SK-N-SH (cell line): ENCODE measurements around the gene ATP8A2.

Experiments
- EP300 ChIP-seq, 2 experiments: IDR thresholded peaks; 2 replicates each; pipeline versions ENCODE4 v1.4.0 to v1.6.1; 2012; ENCODE audit warnings: borderline replicate concordance in 1 of 2, low read depth in 1 of 2, low read length in 1 of 2
- EZH2phosphoT487 ChIP-seq: fragments of 200-600 bp; sonication (generic); IDR thresholded peaks from 2 replicates; pipeline ENCODE4 v1.6.1; 2017; ENCODE audit warnings: low read depth, mixed run types, mild to moderate bottlenecking, antibody characterized with exemption, moderate library complexity, borderline replicate concordance
- NRF1 ChIP-seq: IDR thresholded peaks from 2 replicates; pipeline ENCODE4 v1.6.1; 2012; ENCODE audit warnings: low read depth, mild to moderate bottlenecking, low read length
- POLR2AphosphoS5 ChIP-seq: IDR thresholded peaks from 2 replicates; pipeline ENCODE4 v1.6.1; 2012; ENCODE audit warnings: low read depth, low read length
- SMC3 ChIP-seq: IDR thresholded peaks from 2 replicates; pipeline ENCODE4 v1.6.1; 2012; ENCODE audit warnings: low read depth, low read length, improper control_type of control experiment
- TAF1 ChIP-seq: IDR thresholded peaks from 2 replicates; pipeline ENCODE4 v1.6.1; 2012; ENCODE audit warnings: low read depth, mild to moderate bottlenecking, low read length, moderate library complexity, borderline replicate concordance
- YY1 ChIP-seq: IDR thresholded peaks from 2 replicates; pipeline ENCODE4 v1.4.0; 2012; ENCODE audit warnings: low read depth, mild to moderate bottlenecking
- TF ChIP-seq, protein P1 (sequence below): fragments of 200-600 bp; sonication (generic); IDR thresholded peaks from 2 replicates; pipeline ENCODE4 v1.6.1; 2017; ENCODE audit warnings: antibody characterized with exemption, mild to moderate bottlenecking, moderate library complexity
- TF ChIP-seq, protein P2 (sequence below): IDR thresholded peaks from 2 replicates; pipeline ENCODE4 v1.6.1; 2012; ENCODE audit warnings: mild to moderate bottlenecking, low read depth, low read length, moderate library complexity

- TF ChIP-seq, protein P1, sequence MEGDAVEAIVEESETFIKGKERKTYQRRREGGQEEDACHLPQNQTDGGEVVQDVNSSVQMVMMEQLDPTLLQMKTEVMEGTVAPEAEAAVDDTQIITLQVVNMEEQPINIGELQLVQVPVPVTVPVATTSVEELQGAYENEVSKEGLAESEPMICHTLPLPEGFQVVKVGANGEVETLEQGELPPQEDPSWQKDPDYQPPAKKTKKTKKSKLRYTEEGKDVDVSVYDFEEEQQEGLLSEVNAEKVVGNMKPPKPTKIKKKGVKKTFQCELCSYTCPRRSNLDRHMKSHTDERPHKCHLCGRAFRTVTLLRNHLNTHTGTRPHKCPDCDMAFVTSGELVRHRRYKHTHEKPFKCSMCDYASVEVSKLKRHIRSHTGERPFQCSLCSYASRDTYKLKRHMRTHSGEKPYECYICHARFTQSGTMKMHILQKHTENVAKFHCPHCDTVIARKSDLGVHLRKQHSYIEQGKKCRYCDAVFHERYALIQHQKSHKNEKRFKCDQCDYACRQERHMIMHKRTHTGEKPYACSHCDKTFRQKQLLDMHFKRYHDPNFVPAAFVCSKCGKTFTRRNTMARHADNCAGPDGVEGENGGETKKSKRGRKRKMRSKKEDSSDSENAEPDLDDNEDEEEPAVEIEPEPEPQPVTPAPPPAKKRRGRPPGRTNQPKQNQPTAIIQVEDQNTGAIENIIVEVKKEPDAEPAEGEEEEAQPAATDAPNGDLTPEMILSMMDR, result no peak
- no peak for TF ChIP-seq TAF1
- TF ChIP-seq EZH2phosphoT487, result no peak
- no peak for TF ChIP-seq POLR2AphosphoS5
- TF ChIP-seq, protein P2, sequence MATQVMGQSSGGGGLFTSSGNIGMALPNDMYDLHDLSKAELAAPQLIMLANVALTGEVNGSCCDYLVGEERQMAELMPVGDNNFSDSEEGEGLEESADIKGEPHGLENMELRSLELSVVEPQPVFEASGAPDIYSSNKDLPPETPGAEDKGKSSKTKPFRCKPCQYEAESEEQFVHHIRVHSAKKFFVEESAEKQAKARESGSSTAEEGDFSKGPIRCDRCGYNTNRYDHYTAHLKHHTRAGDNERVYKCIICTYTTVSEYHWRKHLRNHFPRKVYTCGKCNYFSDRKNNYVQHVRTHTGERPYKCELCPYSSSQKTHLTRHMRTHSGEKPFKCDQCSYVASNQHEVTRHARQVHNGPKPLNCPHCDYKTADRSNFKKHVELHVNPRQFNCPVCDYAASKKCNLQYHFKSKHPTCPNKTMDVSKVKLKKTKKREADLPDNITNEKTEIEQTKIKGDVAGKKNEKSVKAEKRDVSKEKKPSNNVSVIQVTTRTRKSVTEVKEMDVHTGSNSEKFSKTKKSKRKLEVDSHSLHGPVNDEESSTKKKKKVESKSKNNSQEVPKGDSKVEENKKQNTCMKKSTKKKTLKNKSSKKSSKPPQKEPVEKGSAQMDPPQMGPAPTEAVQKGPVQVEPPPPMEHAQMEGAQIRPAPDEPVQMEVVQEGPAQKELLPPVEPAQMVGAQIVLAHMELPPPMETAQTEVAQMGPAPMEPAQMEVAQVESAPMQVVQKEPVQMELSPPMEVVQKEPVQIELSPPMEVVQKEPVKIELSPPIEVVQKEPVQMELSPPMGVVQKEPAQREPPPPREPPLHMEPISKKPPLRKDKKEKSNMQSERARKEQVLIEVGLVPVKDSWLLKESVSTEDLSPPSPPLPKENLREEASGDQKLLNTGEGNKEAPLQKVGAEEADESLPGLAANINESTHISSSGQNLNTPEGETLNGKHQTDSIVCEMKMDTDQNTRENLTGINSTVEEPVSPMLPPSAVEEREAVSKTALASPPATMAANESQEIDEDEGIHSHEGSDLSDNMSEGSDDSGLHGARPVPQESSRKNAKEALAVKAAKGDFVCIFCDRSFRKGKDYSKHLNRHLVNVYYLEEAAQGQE, result no peak
- no peak for TF ChIP-seq NRF1
- TF ChIP-seq YY1, result no peak
- no peak for TF ChIP-seq EP300 (IDR thresholded peaks at IDR 0.05; ENCODE audit: borderline replicate concordance in 1 of 2, low read depth in 1 of 2, low read length in 1 of 2)
- TF ChIP-seq SMC3, result no peak
These were observed 43.5 kb downstream of the ATP8A2 start for GRCh38 chr13:25415241-25415640.
